Measurements from ENCODE around the gene ELOVL1.

ELOVL1 gene

DNA sequence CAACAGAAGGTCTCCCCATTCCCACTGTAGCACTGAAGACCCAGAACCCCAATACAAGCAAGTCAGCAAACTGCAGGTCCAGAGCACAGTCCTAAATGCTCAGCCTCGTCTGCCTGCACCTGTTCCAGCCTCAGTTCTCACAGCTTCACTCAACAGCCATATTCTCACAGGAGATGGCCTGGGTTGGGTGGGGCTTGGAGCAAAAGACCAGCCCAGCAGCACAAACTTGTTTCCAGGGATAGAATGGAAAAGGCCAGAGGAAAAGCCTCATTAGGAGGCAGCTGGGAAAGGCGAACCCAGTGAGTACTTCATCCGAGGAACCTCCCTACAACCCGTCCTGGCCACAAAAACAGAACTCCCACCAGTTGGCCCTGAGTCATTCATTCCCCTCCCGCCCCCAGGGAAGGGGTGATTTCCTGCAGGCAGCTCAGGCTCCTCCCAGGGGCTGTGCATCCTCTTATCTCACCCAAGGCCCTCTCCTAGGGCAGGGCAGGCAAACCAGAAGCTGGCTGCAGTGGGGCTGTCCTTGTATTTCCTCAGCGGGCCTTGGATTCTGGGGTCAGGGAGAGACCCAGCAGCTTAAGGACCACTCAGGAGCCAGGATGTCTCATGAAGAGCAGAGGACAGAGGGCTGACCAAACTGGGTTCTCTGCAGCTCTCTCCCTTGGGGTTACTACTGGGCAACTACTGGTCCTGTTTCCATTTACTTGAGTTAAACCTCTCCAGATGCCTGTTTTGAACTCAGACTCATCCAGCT, 37.6 kb downstream of the ELOVL1 start:
- DNase-seq (ENCODE audit: low spot score) (peak; percentile 66), FAIRE-seq (no peak)

DNA sequence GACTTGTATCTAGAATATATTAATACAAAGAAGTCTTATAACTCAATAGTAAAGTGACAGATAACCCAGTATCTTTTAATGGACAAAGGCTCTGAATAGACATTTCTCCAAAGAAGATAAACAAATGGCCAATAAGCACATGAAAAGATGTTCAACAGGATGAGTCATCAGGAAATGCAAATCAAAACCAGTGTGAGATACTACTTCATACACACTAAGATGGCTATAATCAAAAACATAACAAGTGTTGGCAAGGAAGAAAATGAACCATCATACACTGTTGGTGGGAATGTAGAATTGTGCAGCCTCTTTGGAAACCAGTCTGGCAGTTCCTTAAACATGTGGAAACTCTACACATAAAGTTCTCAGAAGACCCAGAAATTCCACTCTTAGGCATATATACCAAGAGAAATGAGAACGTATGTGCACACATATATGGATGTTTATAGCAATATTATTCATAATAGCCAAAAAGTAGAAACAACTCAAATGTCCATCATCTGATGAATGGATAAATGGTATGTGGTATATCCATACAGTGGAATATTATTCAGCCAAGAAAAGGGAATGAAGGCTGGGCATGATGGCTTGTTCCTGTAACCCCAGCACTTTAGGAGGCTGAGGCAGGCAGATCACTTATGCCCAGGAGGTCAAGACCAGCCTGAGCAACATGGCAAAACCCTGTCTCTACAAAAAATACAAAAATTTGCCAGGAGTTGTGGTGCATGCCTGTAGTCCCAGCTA, 40.1 kb downstream of the ELOVL1 start:
- no peak for DNase-seq (ENCODE audit: low spot score)

DNA sequence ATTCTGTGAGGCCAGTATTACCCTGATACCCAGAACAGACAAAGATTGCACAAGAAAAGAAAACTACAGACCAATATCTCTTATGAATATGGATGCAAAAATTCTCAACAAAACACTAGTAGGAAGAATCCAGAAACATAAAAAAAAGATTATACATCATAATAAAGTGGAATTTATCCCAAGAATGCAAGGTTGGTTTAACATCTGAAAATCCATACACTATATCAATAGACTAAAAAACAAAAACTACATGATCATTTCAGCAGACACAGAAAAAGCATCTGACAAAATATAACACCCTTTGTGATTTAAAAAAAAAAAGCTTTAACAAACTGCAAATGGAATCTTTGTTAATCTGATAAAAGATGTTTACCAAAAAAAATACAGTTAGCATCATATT, 42.4 kb downstream of the ELOVL1 start:
- DNase-seq (ENCODE audit: low spot score) (no peak), FAIRE-seq (no peak)

More for the DNA sequence above, 40.1 kb downstream of the ELOVL1 start:
- FAIRE-seq, result no peak

DNA sequence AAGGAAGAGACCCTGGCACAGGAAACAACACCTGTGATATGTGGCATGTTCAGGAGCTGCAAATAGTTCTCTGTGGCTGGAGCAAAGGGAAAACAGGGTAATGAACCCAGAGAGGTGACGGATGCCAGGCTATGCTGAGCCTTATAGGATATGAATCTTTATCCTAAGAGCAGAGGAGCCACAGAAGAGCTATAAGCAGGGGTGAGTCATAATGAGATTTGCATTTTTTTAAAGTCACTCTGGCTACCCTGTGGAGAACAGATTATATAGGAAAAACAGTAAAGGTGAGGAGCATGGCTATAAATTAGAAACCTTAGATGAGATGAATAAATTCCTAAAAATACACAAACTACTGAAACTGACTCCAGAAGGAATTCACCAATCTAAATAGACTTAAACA, 43.0 kb downstream of the ELOVL1 start:
- FAIRE-seq, result no peak

DNA sequence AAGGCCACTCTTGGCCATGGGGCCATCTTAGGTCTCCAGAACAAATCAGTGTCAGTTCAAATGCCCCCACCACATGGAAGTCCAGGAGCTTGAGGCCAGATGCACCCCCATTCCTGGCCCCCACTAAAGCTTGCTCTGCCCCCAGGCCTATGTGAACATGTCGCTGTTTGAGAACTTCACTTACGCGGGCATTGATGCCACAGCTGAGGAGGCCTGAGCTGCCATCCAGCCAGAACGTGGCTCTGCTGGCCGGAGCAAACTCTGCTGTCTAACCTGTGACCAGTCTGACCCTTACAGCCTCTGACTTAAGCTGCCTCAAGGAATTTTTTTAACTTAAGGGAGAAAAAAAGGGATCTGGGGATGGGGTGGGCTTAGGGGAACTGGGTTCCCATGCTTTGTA, 45.3 kb downstream of the ELOVL1 start:
- DNase-seq (ENCODE audit: low spot score), result no peak
- FAIRE-seq, result no peak

More for the DNA sequence above, 43.0 kb downstream of the ELOVL1 start:
- no peak for DNase-seq (ENCODE audit: low spot score)

DNA sequence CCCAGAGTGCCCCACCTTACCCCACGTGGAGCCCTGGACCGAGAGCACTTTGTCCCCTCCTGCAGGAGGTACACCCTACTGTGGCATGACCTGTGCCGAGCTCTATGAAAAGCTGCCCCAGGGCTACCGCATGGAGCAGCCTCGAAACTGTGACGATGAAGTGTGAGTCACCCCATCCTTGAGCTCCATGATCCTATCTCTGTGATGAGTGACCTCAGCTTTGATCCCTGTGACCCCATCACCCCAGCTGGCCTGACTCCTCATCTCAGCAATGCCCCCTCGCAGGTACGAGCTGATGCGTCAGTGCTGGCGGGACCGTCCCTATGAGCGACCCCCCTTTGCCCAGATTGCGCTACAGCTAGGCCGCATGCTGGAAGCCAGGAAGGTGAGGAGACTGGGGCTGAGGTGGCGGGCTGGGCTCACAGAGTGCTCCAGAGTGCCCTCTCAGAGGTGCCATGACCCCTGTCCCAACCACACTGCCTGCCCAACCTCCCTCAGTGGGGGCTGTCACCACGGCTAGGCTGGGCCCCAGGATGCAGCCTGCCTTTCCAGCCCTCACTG, 46.4 kb downstream of the ELOVL1 start:
- no peak for FAIRE-seq
- no peak for DNase-seq (ENCODE audit: low spot score)

DNA sequence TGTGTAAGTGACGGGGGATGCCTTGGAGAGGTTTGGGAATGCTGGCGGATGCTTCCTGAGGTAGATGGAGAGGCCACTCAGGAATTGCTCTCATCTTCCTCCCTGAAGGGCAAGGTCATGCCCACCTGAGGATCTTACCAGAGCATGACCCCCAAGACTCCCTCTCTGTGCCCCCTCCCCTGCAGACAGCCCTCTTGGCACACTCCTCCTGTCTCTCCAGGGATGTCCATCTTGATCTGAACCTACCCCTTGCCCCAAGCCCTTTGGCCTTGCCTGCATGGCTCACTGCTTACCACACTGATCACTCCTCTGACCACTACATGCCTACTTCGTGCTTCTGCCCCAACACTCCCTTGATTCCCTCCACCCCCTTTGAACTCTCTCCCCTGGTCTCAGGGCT, 48.0 kb downstream of the ELOVL1 start:
- FAIRE-seq (no peak), DNase-seq (ENCODE audit: low spot score) (no peak)

DNA sequence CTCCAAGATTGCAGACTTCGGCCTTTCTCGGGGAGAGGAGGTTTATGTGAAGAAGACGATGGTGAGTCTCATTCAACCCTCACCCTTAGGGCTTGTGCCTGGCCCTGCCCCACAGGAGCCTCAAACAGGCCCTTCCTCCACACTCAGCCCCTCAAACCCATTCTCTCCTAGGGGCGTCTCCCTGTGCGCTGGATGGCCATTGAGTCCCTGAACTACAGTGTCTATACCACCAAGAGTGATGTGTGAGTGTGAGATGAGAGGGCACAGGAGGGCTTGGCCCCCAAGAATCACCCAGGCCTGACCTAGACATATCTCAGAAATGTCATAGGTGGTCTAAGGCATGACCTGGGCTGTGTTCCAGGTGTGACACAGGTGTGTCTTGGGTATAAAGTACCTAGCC, 48.5 kb downstream of the ELOVL1 start:
- FAIRE-seq (no peak), DNase-seq (ENCODE audit: low spot score) (no peak)

DNA sequence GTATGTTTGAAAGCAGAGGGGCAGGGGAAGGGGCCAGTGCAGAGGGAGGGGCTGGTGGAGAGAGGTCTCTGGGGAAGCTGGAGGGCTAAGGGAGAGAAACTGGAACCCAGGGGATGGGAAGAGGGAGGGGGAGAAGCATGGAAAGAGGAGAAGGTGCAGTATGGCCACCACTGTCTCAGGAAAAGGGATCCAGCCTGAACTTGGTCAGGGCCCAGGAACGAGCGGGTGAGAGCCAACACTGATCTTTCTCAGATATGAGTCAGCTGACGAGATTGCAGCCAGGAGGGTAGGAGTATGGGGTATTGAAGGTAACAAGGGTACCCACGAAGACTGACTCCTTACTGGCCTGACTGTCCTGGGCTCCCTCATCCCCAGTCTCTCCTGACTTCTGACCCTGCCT, 49.0 kb downstream of the ELOVL1 start:
- DNase-seq (ENCODE audit: low spot score), result no peak
- no peak for FAIRE-seq

DNA sequence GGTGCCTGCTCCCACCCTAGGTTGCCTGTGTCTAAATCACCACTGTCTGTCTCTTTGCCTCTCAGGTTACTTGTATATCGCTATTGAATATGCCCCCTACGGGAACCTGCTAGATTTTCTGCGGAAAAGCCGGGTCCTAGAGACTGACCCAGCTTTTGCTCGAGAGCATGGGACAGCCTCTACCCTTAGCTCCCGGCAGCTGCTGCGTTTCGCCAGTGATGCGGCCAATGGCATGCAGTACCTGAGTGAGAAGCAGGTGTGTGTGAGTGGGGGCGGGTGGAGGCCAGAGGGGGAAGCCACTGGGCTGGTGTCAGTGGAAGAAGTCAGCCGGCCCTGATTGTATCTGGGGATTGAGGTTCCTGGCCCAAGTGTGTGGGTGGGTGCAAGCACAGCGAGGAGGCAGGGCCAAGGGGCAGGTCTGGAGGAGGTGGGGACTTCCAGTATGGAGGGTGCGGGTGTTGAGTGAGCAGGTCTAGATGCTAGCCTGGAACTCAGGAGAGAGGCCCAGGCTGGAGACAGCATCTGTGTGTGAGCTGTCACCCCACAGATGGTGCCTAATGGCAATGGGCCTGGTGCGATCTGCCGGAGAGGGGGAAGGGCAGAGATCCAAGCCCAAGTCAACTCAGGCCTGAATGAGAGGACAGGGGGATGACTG, 49.9 kb downstream of the ELOVL1 start:
- FAIRE-seq (no peak), DNase-seq (ENCODE audit: low spot score) (no peak)

DNA sequence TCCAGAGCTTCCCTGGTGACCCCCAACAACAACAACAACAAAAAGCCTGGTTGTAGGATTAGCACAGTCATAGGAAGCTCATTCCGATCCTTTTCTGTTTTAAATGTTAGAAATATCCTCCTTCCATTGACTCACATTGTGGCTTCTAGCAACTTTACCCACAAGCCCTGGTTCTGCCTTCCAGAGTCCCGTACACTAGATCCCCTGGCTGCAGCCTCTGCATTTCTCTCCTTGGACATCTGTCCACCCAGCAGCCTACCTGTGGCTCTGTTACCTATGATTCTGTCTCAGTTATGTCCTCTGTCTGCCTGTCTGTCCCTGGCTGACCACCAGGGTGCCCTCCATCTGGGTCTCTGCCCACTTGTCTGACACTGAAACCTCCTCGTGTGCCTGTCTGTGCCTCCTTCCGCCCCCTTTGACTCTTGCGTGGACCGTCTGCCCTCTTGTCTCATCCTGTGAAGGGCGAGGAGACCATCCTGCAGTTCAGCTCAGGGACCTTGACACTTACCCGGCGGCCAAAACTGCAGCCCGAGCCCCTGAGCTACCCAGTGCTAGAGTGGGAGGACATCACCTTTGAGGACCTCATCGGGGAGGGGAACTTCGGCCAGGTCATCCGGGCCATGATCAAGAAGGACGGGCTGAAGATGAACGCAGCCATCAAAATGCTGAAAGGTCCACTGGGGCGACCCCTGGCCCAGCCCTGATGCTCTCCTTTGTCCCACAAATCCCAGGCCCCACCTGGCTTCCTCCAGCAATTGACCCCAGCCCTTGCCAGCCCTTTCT, 50.9 kb downstream of the ELOVL1 start:
- DNase-seq (ENCODE audit: low spot score) (no peak), FAIRE-seq (no peak)

DNA sequence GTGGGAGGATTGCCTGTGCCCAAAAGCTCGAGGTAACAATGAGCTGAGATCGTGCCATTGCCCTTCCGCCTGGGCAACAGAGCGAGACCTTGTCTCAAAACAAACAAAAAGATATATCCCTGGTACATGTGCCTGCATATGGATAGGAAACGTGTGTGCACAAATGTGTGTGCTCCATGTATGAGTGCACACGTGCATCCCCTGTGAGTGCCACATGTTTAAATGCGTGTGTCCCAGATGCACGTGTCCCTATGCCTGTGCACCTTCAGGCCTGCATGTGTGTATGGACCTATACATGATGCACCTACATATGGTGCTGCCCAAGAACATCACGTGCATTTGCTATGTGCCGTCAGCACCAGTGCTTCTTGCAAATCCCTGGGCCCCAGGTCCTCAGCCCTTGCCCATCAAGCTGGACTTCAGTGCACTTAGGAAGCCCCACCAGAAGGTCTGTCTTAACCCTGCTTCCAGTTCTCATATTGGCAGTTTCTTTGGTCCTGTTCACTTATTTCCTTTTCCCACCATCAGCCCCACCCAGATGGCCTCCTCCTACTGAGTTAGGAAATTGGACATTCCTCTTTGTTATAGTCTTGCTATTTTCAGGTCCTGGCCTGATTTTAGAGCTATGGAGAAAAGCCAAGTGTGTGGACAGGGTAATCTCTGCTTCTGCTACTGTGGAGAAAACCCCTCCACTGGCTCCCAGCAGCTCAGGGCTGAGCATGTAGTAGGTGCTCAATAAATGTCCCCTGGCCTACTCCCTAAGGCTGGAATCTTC, 51.7 kb downstream of the ELOVL1 start:
- no peak for DNase-seq (ENCODE audit: low spot score)
- FAIRE-seq, result no peak

DNA sequence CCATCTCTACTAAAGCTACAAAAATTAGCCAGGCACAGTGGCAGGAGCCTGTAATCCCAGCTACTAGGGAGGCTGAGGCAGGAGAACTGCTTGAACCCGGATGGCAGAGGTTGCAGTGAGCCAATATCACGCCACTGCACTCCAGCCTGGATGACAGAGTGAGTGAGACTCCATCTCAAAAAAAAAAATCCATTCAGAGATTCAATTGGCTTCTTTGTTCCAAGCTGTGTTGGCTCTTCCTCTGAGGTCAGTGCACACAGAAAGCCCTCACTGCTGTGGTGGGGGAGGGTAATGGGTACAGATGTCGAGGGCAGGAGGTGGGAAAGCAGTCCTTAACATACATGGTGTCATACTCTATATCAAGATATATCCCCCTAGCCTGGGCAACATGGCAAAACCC, 52.3 kb downstream of the ELOVL1 start:
- DNase-seq (ENCODE audit: low spot score), result no peak
- no peak for FAIRE-seq

DNA sequence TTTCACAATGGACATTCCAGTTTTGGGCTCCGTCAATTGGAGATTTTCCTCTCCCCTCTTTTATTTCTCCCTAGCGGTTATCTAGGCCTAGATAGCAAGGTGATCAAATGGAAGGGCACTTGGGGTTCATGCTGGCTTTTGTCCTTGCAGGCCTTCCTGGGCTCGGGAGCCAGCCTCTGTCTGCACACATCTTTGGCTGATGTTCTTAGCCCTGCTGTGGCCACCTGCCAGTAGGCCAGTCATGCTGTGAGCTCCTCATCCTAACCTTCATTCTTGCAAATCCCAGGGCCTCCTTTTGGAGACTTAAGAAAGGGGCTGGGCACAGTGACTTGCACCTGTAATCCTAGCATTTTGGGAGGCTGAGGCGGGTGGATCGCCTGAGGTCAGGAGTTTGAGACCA, 53.6 kb downstream of the ELOVL1 start:
- DNase-seq (ENCODE audit: low spot score) (no peak), FAIRE-seq (no peak)

DNA sequence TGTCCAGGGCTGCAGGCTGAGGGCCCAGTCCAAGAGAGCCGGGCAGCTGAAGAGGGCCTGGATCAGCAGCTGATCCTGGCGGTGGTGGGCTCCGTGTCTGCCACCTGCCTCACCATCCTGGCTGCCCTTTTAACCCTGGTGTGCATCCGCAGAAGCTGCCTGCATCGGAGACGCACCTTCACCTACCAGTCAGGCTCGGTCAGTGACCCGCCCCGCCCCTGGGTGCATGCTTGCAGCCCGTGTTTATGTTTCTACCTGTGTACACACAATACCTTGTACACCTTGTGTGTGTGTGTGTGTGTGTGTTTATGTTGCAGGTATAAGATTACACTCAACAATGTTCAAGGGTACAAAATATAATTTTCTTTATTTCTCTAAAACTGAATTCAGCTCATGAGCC, 54.0 kb downstream of the ELOVL1 start:
- no peak for FAIRE-seq

More for the DNA sequence above, 54.0 kb downstream of the ELOVL1 start:
- DNase-seq (ENCODE audit: low spot score), result no peak
